ENCODE results near the gene UBE2S.
A peak's percentile ranks its signal among the peaks of the same experiment; 100 is the strongest.
"Not testable (repeated sequence)": the region's sequence is repeated elsewhere in the genome, so short reads cannot be mapped to it uniquely, and the experiment has no call there.

The UBE2S gene

GRCh38 chr19:55439052-55439451 lies 31.5 kb upstream of the UBE2S start:
- no peak for DNase-seq

- DNase-seq = peak; percentile 60 to 83
These were observed 29.8 kb upstream of the UBE2S start for GRCh38 chr19:55437410-55437809.

GRCh38 chr19:55436847-55437246 lies 29.3 kb upstream of the UBE2S start:
- DNase-seq = no peak

GRCh38 chr19:55435020-55435419 lies 27.4 kb upstream of the UBE2S start:
- DNase-seq = no peak

GRCh38 chr19:55434356-55434919 lies 26.9 kb upstream of the UBE2S start:
- DNase-seq = no peak

- no peak for DNase-seq
These were observed 25.7 kb upstream of the UBE2S start for GRCh38 chr19:55433292-55433691.

- DNase-seq = no peak
These were observed 24.8 kb upstream of the UBE2S start for GRCh38 chr19:55432241-55432959.

GRCh38 chr19:55431183-55431582 lies 23.6 kb upstream of the UBE2S start:
- no peak for DNase-seq

- no peak for DNase-seq
These were observed 18.5 kb upstream of the UBE2S start for GRCh38 chr19:55426042-55426441.

- no peak for DNase-seq
These were observed 16.9 kb upstream of the UBE2S start for GRCh38 chr19:55424518-55424917.

- DNase-seq = no peak
These were observed 15.8 kb upstream of the UBE2S start for GRCh38 chr19:55423225-55424005.

GRCh38 chr19:55421281-55421680 lies 13.7 kb upstream of the UBE2S start:
- peak; percentile 83 to 90 for DNase-seq

GRCh38 chr19:55419624-55420236 lies 12.1 kb upstream of the UBE2S start:
- DNase-seq = no peak

- no peak for DNase-seq
These were observed 11.5 kb upstream of the UBE2S start for GRCh38 chr19:55419103-55419502.

GRCh38 chr19:55418185-55418584 lies 10.6 kb upstream of the UBE2S start:
- peak; percentile 82 to 86 for DNase-seq

- no peak for DNase-seq
These were observed 2.6 kb upstream of the UBE2S start for GRCh38 chr19:55410168-55410567.

- not testable (repeated sequence) for DNase-seq
These were observed 1.6 kb upstream of the UBE2S start for GRCh38 chr19:55409179-55409578.

GRCh38 chr19:55408533-55408872 lies 915 bp upstream of the UBE2S start:
- no peak for DNase-seq

- peak; percentile 99 for DNase-seq
These were observed 378 bp upstream of the UBE2S start for GRCh38 chr19:55407800-55408532.

GRCh38 chr19:55406826-55407549 lies 600 bp downstream of the UBE2S start:
- no peak for DNase-seq

GRCh38 chr19:55406091-55406825 lies 1.3 kb downstream of the UBE2S start:
- no peak for DNase-seq

GRCh38 chr19:55405638-55406037 lies 1.9 kb downstream of the UBE2S start:
- DNase-seq = no peak
